GM19324 (cell line): ENCODE results near the gene GRIN3B.

Experiments used
- ATAC-seq: cut with Tn5 transposase; IDR thresholded peaks from one replicate; pipeline ENCODE4 v1.9.1; 2021; ENCODE audit warnings: mild to moderate bottlenecking, moderate library complexity; ENCODE audit not compliant: unreplicated experiment, low FRiP score

The GRIN3B gene

DNA sequence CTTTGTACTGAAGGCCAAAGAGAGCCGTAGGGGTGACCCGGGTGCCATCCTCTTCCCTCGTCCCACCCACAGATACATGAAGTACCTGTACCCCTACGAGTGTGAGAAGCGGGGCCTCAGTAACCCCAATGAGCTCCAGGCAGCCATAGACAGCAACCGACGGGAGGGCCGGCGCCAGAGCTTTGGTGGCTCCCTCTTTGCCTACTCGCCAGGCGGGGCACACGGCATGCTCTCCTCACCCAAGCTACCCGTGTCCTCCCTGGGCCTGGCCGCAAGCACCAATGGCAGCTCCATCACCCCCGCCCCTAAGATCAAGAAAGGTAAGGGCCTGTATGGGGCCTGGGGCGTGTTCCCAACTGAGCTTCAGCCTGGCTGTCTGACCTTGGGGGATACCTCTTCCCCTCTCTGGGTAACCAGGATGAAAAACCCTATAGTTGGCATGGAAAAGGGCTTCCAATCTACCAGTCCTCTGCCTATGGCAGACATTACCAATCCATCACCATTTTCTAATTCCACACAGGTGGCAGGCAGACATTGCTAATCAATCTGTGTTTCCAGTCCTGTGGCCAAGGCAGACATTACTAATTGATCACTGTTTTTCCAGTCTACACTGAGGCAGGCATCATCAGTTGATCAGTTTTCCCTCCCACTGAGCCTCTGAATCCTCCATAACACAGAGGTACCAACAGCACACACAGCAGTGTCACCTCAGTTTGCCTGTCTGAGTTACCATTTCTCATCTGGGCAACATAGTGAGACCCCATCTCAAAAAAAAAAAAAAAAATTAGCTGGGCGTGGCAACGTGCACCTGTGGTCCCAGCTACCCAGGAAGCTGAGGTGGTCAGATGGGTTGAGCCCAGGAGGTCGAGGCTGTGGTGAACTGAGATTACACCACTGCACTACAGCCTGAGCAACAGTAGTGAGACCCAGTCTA is 35.2 kb upstream of the GRIN3B start:
- no peak for ATAC-seq

DNA sequence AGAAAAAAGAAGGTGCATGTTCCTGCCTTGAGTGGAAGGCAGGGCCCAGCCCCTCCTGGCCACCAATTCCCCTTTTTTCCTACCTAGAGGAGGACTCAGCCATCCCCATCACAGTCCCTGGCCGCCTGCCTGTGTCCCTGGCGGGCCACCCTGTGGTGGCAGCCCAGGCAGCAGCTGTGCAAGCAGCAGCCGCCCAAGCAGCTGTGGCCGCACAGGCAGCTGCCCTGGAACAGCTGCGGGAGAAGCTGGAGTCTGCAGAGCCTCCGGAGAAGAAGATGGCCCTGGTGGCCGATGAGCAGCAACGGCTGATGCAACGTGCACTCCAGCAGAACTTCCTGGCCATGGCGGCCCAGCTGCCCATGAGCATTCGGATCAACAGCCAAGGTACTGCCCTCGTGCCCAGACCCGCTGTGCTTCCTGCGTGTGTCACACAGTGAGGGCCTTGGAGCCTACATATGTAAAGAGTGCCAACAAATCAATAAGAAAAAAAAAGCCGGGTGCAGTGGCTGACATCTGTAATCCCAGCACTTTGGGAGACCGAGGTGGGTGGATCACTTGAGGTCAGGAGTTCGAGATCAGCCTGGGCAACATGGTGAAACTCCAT is 33.6 kb upstream of the GRIN3B start:
- ATAC-seq: no peak

DNA sequence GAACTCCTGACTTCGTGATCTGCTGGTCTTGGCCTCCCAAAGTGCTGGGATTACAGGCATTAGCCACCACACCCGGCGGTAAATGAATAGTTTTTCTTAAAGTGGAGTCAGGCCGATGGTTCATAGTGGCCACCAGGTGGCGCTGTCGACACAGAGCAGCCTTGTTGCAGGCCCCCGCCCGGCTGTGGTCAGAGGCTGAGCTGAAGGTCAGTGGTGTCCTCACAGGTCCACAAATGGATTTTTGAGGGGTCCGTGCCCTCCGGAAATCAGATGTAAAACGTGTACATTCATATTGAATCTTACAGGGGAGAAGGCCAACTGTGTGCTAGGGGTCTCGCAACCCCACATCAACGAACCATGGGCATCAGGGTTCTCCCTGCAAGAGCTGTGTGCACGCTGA is 29.5 kb upstream of the GRIN3B start:
- ATAC-seq: no peak

DNA sequence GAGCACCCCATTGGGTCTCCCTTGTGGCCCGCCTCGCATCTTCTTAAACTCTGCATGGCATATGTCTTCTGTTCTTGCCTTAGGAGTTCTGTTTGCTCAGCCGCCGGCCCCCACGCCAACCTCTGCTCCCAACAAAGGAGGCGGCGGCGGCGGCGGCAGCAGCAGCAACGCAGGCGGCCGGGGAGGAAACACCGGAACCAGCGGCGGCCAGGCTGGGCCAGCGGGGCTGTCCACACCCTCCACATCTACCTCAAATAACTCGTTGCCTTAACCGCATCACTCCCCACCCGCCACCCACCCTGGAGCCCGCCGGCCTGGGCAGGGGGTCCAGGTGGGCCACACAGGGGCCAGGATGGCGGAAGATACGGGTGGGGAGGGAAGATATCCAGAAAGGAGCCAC is 28.4 kb upstream of the GRIN3B start:
- no peak for ATAC-seq

DNA sequence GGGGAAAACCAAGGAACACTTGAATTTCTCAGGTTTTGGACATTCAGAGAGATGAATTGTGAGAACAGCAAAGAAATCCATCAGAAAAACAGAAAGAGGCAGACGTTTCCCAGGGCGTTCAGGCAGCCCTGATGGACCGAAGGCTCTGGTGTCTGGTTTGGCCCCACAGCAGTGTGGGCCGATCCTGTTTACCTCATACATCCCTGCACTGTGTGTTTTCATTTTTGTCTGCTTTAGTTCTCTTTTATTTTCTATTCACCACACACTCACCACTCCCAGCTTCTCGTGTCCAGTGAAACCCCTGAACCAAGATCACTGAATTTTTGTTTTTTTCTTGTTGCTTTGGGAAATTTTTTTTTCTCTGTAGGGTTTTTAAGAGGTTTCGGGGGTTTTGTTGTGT is 27.9 kb upstream of the GRIN3B start:
- no peak for ATAC-seq

DNA sequence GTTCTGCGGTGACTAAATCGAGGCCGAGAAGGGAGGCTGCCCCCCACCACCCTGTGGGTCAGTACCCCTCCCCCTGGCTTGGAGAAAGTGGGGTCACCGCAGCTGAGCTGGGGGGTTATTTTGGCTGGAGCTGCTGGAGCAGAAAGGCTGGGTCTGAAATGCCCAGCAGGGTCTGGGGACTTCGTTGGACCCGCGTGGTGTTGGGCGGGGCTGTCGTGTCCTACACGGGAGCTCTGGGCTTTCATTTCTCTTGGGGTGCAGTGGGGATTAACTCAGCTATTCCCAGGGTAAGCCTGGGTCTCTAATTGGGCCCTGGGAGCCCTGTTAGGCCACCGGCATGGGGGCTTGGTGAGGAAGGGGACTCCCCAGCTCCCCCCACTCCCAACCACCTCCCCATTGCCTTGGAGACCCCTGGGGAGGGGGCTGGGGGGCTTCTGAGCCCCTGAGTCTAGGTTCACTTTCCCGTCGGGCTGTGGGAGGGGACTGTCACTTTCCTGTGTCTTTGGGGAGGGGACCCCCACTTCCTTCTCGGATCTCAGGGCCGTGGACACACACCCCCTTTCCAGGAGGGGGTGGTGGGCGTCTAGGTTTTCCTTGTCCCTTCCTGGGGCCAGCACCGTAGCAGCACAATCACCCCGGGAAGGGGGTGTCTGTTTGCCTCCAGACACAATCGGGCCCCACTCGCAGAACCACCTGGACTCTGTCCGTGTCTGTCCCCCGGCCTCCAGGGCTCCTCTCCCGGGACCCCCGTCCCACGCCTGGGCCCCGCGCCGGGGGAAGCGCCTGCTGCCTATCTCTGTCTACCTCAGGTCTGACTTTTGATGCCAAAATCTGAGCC is 26.3 kb upstream of the GRIN3B start:
- no peak for ATAC-seq

DNA sequence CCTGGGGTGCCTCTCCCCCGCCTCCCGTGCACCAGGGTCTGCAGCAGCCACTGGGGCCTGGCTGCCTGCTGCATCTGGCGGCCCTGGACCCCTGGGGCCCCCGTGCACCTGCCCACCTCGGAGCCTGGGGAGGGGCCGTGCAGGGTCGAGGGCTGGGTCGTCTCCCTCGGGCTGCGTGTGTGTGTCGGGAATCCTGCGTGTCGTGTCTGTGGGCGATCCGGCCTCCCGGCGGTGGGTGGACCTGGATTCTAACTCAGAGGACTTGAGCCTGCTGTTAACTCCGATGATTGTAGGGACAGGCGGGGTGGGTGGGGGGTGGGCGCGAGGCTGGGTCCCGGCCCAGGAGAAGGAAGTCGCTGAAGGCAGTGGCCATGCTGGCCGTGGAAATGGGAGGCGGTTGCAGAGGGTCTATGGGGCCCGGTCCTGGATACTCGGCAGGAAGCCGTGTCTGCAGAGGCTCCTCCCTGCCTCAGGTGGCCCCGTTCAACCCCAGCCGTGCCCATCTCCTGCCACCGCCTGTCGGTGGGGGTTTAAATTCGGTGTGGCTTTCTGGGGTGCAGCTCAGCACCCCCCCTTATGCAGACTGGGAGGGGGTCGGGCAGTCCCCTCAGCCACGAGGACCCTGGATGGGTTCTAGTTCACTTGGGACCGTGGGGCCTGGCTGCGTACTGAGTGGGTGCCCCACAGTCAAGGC is 25.5 kb upstream of the GRIN3B start:
- no peak for ATAC-seq

DNA sequence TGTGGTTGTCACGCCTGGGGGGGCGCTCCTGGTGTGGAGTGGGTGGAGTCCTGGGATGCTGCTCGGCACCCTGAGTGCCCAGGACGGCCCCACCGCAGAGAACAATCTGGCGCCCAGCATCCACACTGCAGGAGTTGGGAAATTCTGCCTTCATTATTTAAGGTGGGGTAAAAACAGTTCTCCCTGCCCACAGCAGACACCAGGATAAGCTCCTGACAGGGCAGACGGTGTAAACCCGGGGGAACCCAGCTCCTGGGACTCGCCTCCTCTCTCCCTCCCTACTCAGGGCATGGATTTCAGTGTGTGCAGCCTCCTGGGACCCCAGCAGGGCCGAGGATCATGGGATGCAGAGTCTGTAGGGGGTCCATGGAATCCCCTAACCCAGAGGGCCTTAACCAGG is 23.7 kb upstream of the GRIN3B start:
- ATAC-seq: no peak

DNA sequence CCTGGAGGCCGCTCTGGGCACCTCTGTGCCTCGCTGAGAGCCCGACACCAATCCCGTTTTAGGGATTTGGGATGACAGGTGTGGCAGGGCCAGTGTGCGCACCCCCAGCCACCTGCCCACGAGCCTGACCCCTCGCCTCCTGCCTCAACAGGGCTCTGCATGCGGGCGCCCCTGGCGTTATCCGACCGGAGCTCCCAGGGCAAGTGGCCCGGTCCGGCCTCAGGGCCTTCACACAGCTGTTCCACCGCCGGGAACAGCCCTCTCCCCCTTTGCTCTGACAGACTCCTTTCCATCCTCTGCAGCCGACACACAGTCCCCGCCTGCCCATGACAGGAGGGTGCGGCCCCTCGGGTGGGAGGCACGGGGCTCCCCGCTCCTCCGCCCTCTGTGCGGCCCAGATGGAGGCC is 23.2 kb upstream of the GRIN3B start:
- no peak for ATAC-seq

DNA sequence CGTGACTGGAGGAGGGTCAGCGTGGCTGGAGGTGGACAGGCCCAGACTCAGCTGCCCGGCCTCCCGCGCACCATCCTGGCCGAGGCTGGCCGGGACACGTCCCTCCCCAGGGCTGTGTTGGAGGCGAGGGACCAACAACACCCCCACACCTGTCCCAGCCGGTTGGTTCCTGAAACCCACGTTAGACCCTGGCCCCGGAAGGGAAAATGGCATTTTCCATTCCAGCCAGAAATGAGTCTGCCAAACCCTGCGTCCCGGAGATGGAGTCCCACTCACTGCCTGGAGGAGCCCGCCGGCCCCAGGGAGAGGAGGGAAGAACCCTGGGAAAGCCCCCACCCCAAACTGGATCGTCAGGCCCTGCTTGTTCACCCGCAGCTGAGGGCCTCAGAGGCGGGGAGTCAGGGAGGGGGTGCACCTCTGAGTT is 20.9 kb upstream of the GRIN3B start:
- ATAC-seq: no peak

DNA sequence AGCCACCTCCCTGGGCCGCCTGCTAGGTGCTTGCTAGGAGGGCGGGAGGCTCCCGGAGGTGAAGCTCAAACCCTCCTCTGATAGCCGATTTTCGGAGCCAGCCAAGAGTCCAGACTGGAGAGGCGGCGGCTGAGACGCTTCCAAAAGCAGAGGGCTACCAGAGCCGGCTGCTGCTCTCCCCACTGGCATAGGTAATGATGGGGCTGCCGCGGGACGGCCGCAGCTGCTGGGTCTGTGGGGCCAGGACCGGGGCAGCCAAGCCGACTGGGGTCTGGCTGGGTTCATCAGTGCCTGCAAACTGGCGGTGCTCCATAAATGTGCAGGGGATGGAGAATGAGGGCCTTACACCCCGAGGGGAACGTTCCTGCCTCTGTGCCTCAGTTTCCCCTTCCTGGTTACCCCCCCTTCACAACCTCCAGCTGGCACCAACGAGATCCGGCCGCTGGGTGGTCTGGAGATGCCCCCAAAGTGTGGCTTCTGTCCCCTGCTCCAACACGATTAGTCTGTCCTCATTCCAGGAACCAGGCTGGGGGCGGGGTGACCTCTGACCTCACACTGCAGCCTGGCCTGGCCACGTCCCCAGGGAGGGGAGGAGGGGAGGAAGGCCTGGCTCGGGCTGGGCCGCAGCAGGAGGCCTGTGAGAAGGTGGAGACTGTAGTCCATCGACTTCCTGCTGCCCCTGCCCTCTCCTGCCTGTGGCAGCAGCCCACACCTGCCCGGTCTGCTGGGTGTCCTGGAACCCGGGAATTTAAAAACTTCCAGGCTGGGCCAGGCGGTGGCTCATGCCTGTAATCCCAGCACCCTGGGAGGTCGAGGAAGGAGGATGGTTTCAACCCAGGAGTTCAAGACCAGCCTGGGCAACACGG is 19.9 kb upstream of the GRIN3B start:
- no peak for ATAC-seq

DNA sequence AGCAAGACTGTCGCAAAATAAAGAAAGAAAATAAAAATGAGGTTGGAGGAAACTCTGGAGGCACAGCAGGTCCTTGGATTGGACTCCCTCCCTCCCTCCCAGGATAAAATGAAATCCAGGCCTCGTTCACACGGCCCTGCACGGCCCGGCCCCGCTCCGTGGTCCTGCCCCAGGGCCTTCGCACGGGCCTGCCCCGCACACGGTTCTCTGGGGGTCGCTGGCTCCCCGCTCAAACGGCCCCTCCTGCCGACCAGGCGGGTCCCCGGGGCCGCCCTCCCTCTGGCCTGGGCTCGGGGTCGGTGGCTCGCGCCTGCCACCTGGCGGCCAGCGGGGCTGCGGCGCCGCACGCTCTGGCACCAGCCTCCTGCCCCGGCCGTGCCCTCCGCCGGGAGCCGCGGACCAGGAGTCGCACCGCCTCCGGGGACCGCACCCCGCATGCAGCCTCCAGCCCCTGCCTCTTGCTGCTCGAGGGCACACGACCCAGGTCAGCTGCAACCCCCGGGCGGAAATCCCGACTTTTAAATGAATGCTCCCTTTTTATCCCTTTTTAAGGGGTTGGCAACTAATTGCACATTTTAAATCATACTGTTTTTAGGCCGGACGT is 17.6 kb upstream of the GRIN3B start:
- ATAC-seq: no peak

DNA sequence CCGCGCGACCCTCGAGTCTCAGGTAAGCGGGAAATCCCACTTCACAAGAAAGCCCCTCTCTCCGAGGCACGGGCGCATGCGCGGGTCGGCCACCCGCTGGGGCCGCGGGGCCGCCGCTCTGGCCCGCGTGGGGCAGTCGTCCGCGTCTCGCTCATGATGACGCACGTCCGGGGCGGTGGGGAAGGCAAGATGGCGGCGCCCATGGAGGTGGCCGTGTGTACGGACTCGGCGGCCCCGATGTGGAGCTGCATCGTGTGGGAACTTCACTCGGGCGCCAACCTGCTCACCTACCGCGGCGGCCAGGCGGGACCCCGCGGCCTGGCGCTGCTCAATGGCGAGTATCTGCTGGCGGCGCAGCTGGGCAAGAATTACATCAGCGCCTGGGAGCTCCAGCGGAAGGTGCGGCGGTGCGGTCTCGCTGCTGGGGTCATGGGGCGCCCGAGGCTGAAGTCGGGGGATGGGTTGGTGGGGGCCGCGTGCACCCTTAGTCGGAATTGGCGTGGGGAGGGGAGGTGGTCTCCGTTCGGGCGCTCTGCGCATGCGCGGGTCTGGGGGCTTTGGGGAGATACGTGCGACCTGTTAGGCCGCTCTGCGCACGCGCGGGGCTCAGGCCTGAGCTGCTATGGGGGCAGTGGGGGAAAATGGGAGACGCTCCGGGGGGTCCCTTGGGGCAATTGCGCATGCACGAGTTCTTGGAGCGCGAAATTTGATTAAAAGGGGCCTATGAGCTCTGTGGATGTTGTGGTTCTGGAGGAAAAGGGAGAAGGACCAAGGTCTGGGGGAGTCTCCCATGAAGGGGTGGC is 15.9 kb upstream of the GRIN3B start, which contains the start of gene WDR18:
Gene WDR18, plus strand, starts transcription at position 181 of the 803 bp plus-strand sequence. Its CDS starts 9 bp downstream, at position 190.
- peak; percentile 87 for ATAC-seq

DNA sequence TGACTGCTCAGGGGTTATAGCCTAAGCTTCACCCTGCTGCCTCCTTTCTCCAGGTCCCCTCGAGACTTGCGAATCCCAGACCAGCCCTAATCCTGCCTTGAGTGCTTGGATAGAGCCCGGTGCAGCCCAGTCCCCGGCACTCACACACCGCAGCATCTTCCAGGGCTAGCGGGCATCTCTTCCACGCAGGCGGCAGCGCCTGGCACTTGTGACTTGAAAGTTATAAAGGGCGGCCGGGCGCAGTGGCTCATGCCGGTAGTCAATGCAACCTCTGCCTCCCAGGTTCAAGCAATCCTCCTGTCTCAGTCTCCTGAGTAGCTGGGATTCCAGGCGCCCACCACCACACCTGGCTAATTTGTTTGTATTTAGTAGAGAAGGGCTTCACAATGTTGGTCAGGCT is 14.1 kb upstream of the GRIN3B start:
- ATAC-seq: no peak

DNA sequence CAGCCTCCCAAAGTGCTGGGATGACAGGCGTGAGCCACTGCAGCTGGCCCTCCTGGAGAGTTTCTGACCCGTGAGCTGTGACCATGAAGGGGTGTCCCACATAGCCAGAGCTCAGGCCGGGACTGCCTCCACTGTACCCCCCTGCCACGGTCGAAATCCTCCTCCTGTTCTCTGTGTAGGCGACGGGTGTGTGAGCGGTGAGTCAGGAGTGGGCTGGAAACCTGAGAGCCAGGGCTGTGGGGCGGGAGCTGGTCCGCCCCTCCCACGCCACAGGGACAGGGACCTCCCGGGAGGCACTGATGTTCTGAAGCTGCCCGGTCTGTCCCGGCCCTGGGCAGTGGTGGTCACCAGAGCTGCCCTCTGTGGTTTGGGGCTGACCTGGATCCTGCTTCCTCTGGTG is 12.1 kb upstream of the GRIN3B start:
- no peak for ATAC-seq

DNA sequence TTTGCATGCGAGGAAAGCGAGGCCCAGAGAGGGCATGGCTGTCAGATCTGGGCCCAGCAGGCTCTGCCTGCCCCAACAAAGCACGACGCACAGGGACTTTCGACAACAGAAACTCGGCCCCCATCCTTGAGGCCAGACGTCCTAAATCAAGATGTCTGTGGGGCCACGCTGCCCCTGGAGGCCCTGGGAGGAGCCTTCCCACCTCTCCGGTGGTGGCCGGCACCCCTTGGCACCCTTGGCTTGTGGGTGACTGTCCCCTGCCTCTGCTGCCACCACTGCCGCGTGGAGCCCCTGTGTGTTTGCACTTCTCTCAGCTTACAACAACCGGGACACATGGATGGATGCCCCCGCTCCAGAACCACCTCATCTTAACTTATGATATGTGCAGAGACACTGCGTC is 11.7 kb upstream of the GRIN3B start:
- ATAC-seq: no peak

DNA sequence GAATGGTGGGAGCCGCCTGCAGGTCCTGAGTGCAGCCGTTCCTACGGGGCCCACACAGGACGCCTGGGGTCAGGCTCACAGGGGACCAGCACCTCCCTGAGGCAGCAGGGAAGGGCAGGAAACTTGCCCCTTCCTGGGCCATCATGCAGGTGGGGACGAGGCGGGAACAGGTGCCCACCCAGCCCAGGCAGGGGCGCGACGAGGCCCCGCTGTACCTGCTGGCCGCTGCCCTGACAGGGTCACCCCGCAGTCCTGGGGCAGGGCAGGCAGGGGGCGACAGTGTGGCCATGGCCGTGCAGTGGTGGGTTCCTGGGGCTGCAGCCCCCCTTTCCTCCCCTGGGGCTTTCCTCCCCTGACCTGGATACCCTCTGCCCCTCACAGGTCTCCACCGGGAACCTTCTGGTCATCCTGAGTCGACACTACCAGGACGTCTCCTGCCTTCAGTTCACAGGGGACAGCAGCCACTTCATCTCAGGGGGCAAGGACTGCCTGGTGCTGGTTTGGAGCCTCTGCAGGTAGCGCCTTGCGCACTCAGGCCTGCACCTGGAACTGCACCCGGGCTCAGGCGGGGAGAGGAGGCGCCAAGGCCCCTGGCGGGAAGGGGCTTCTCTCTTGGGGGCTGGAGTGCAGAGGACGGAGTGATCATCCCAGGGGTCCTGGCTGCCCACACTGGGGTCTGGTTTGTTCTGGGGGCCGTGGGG is 10.7 kb upstream of the GRIN3B start:
- no peak for ATAC-seq

DNA sequence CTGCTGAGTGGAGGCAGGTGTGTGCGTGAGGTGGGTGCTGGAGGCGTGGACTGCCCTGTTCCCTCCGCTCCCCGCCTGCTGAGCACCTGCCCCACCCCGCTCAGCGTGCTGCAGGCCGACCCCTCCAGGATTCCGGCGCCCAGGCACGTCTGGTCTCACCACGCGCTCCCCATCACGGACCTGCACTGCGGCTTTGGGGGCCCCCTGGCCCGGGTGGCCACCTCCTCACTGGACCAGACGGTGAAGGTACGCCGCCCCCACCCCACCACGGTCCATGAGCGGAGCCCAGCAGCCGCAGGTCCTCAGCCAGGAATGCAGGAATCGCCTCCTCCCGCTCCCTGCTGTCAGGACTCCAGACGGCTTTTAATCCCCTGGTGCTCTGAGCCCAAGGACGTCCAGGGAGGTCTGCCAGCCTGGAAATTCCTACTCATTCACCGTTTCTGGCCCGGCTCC is 10.1 kb upstream of the GRIN3B start:
- no peak for ATAC-seq
